T-helper 17 cell (primary cell): ENCODE results near the gene SNTG2. TPM values are rescaled to one million over a fixed set of nuclear protein-coding genes. Genes with fewer than 3 reads are reported as not detected.

Experiments used
- ATAC-seq: fragments of 150-1000 bp; cut with Tn5 transposase; 2 replicates; pipeline ENCODE4 v1.10.0; 2021; ENCODE audit warnings: mild to moderate bottlenecking, moderate library complexity
- DNase-seq, 3 donors: peaks; one replicate each; pipeline versions ENCODE4 v3.0.0 to v3.0.0-alpha.2; 2020 to 2021
- H3K9me3 ChIP-seq: one replicate; pipeline ENCODE4 v1.7.0; 2013; ENCODE audit warnings: low read length, mild to moderate bottlenecking; ENCODE audit not compliant: control insufficient read depth, poor library complexity, severe bottlenecking
- H3K27ac Mint-ChIP-seq: one replicate; pipeline ENCODE4 v1.8.0; 2022; ENCODE audit warnings: mild to moderate bottlenecking, moderate library complexity, mixed read lengths
- H3K27me3 Mint-ChIP-seq: one replicate; pipeline ENCODE4 v1.8.0; 2022; ENCODE audit warnings: mixed read lengths
- H3K36me3 Mint-ChIP-seq: one replicate; pipeline ENCODE4 v1.8.0; 2022; ENCODE audit warnings: low read depth, mixed read lengths
- H3K4me1 Mint-ChIP-seq: one replicate; pipeline ENCODE4 v1.8.0; 2022; ENCODE audit warnings: mild to moderate bottlenecking, mixed read lengths
- H3K4me3 Mint-ChIP-seq: one replicate; pipeline ENCODE4 v1.8.0; 2022; ENCODE audit warnings: mild to moderate bottlenecking, moderate library complexity, mixed read lengths
- total RNA-seq, 4 donors: library from RNA in 2 of 4; stranded (reverse) in 2 of 4; gene quantifications; one replicate each; pipeline ENCODE4 v1.2.3 and lab custom pipeline; 2022 to 2026

SNTG2 gene
- total RNA-seq, 2 donors from 2014 or later, result 2.0 to 6.3 TPM

- H3K9me3 ChIP-seq, result no peaks in the 10 kb centered on the region
- DNase-seq, result no peak
- no peaks in the 10 kb centered on the region for H3K36me3 Mint-ChIP-seq
- no peak overlapping the region for H3K4me3 Mint-ChIP-seq
- H3K27me3 Mint-ChIP-seq, result no peaks in the 10 kb centered on the region
- H3K27ac Mint-ChIP-seq, result no peak overlapping the region
- H3K4me1 Mint-ChIP-seq, result peaks cover 7% of the 10 kb centered on the region
- no peak for ATAC-seq
These were observed 218.8 kb downstream of the SNTG2 start for GRCh38 chr2:1169291-1169949.

GRCh38 chr2:1170241-1170640 lies 219.6 kb downstream of the SNTG2 start:
- no peak for ATAC-seq
- no peaks in the 10 kb centered on the region for H3K36me3 Mint-ChIP-seq
- DNase-seq, result no peak
- H3K9me3 ChIP-seq, result no peaks in the 10 kb centered on the region
- peaks cover 8% of the 10 kb centered on the region for H3K4me1 Mint-ChIP-seq
- H3K27ac Mint-ChIP-seq, result no peak overlapping the region
- no peak overlapping the region for H3K4me3 Mint-ChIP-seq
- no peaks in the 10 kb centered on the region for H3K27me3 Mint-ChIP-seq

DNA sequence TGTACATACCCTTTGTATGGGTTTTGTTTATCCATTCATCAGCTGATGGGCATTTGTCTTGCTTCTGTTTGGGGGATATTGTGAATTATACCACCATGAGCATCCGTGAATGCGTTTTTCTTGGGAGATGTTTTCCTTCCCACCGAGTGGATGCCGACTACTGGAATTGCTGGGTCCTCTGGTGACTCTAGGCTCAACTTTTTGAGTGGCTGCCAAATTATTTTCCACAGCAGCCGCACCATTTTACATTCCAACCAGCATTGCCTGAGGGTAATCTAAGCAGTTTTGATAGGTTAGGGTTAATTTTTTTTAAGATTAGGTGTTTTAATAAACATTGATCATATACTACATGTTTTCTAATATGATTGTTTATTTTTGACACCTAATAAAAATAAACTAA lies 220.1 kb downstream of the SNTG2 start:
- no peak for ATAC-seq
- Mint-ChIP-seq H3K4me1 (peaks cover 9% of the 10 kb centered on the region), H3K27ac (no peak overlapping the region), H3K36me3 (no peaks in the 10 kb centered on the region), H3K4me3 (no peak overlapping the region), H3K27me3 (no peaks in the 10 kb centered on the region)
- no peaks in the 10 kb centered on the region for H3K9me3 ChIP-seq
- no peak for DNase-seq

DNA sequence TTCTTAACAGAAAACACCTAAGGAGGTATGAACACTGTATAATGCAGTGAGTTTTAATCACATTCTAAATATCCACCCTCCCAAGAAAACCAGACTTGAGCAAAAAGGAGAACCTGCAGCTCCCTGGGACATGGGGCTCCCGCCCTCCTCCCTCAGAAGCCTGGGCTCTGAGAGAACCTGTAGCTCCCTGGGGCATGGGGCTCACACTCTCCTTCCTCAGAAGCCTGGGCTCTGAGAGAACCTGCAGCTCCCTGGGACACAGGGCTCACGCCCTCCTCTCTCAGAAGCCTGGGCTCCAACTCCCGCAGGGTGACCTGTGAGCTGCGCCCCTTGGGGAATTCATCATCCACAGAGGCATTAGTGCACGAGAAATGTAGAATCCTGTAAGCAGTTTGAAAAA lies 222.9 kb downstream of the SNTG2 start:
- Mint-ChIP-seq H3K27ac (no peak overlapping the region), H3K36me3 (peaks cover 4% of the 10 kb centered on the region), H3K27me3 (peaks cover 4% of the 10 kb centered on the region), H3K4me3 (no peak overlapping the region), H3K4me1 (peaks cover 9% of the 10 kb centered on the region)
- no peaks in the 10 kb centered on the region for H3K9me3 ChIP-seq
- ATAC-seq, result no peak
- no peak for DNase-seq

DNA sequence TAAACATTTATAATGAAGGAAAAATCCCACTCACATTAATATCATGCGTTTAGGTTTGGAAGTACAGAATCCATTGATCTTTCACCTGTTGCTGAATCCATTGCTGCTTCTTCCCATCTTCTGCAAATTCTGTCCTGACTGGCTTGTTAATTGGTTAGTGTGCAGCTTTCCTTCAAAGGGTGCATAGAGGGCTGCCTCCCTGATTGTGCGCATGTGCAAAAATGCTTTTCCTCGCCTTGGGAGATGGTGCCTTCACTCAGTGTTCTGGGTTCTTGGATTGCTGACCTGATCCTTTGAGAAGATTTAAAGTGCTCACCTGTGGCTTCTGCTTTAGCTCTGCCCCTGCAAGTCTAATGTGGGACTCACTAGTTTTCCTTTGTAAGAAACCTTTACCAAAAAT lies 231.2 kb downstream of the SNTG2 start:
- H3K9me3 ChIP-seq, result no peaks in the 10 kb centered on the region
- Mint-ChIP-seq H3K27ac (no peak overlapping the region), H3K27me3 (no peaks in the 10 kb centered on the region), H3K36me3 (peaks cover 2% of the 10 kb centered on the region), H3K4me1 (no peaks in the 10 kb centered on the region), H3K4me3 (no peak overlapping the region)
- no peak for ATAC-seq
- no peak for DNase-seq

GRCh38 chr2:1183300-1183699 lies 232.7 kb downstream of the SNTG2 start:
- no peaks in the 10 kb centered on the region for H3K9me3 ChIP-seq
- Mint-ChIP-seq H3K27me3 (no peaks in the 10 kb centered on the region), H3K4me1 (no peaks in the 10 kb centered on the region), H3K27ac (no peak overlapping the region), H3K4me3 (no peak overlapping the region), H3K36me3 (no peaks in the 10 kb centered on the region)
- DNase-seq (no peak), ATAC-seq (no peak)

GRCh38 chr2:1186421-1186820 lies 235.8 kb downstream of the SNTG2 start:
- no peaks in the 10 kb centered on the region for H3K36me3 Mint-ChIP-seq
- H3K4me1 Mint-ChIP-seq, result no peaks in the 10 kb centered on the region
- ATAC-seq (no peak), DNase-seq (no peak)
- no peak overlapping the region for H3K4me3 Mint-ChIP-seq
- no peaks in the 10 kb centered on the region for H3K9me3 ChIP-seq
- no peak overlapping the region for H3K27ac Mint-ChIP-seq
- no peaks in the 10 kb centered on the region for H3K27me3 Mint-ChIP-seq

DNA sequence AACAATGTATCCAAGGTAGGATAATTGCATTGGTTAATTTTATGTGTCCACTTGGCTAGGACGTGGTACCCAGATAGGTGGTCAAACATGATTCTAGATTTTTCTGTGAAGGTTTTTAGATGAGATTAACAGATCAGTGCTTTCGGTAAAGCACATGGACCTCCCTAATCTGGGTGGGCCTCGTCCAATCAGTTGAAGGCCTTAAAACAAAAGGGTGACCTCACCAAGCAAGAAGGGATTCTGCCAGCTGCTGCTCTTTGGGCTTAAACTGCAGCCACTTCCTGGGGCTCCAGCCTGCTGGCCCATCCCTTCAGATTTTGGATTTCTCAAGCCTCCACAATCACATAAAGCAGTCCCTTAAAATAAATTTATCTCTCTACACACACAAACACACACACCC lies 236.5 kb downstream of the SNTG2 start:
- Mint-ChIP-seq H3K36me3 (no peaks in the 10 kb centered on the region), H3K4me3 (no peak overlapping the region), H3K27ac (no peak overlapping the region), H3K4me1 (no peaks in the 10 kb centered on the region), H3K27me3 (no peaks in the 10 kb centered on the region)
- H3K9me3 ChIP-seq, result no peaks in the 10 kb centered on the region
- DNase-seq (no peak), ATAC-seq (no peak)

GRCh38 chr2:1192121-1192520 lies 241.5 kb downstream of the SNTG2 start:
- peaks cover 6% of the 10 kb centered on the region for H3K9me3 ChIP-seq
- DNase-seq (no peak), ATAC-seq (no peak)
- H3K36me3 Mint-ChIP-seq, result peaks cover 3% of the 10 kb centered on the region
- no peak overlapping the region for H3K27ac Mint-ChIP-seq
- no peaks in the 10 kb centered on the region for H3K4me1 Mint-ChIP-seq
- H3K4me3 Mint-ChIP-seq, result no peak overlapping the region
- no peaks in the 10 kb centered on the region for H3K27me3 Mint-ChIP-seq

GRCh38 chr2:1193801-1194200 lies 243.2 kb downstream of the SNTG2 start:
- DNase-seq (no peak), ATAC-seq (no peak)
- peaks cover 3% of the 10 kb centered on the region for H3K36me3 Mint-ChIP-seq
- H3K4me3 Mint-ChIP-seq, result no peak overlapping the region
- H3K27me3 Mint-ChIP-seq, result no peaks in the 10 kb centered on the region
- no peaks in the 10 kb centered on the region for H3K4me1 Mint-ChIP-seq
- H3K27ac Mint-ChIP-seq, result no peak overlapping the region
- peaks cover 6% of the 10 kb centered on the region for H3K9me3 ChIP-seq

DNA sequence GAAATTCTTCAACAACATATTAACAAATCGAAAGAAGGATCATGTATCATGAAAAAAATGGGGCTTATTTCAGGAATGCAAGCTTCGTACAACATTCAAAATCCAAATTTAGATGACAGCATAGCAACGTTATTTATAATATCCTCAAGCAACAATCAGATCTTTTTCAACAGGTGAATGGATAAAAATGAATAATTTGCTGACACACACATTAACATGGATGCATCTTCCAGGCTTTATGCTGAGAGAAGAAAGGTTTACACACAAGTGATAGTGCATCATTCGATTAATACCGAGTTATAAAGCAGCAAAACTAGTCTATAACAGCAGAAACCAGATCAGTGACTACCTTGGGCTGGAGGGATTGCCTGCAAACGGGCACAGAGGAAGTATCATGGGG lies 253.1 kb downstream of the SNTG2 start:
- no peak overlapping the region for H3K27ac Mint-ChIP-seq
- no peak for DNase-seq
- no peaks in the 10 kb centered on the region for H3K9me3 ChIP-seq
- no peak overlapping the region for H3K4me3 Mint-ChIP-seq
- H3K36me3 Mint-ChIP-seq, result peaks cover 3% of the 10 kb centered on the region
- no peaks in the 10 kb centered on the region for H3K4me1 Mint-ChIP-seq
- ATAC-seq, result no peak
- no peaks in the 10 kb centered on the region for H3K27me3 Mint-ChIP-seq

GRCh38 chr2:1205853-1206252 lies 255.2 kb downstream of the SNTG2 start:
- DNase-seq (no peak), ATAC-seq (no peak)
- H3K27me3 Mint-ChIP-seq, result no peaks in the 10 kb centered on the region
- no peaks in the 10 kb centered on the region for H3K4me1 Mint-ChIP-seq
- H3K36me3 Mint-ChIP-seq, result no peaks in the 10 kb centered on the region
- no peaks in the 10 kb centered on the region for H3K9me3 ChIP-seq
- H3K27ac Mint-ChIP-seq, result no peak overlapping the region
- H3K4me3 Mint-ChIP-seq, result no peak overlapping the region

DNA sequence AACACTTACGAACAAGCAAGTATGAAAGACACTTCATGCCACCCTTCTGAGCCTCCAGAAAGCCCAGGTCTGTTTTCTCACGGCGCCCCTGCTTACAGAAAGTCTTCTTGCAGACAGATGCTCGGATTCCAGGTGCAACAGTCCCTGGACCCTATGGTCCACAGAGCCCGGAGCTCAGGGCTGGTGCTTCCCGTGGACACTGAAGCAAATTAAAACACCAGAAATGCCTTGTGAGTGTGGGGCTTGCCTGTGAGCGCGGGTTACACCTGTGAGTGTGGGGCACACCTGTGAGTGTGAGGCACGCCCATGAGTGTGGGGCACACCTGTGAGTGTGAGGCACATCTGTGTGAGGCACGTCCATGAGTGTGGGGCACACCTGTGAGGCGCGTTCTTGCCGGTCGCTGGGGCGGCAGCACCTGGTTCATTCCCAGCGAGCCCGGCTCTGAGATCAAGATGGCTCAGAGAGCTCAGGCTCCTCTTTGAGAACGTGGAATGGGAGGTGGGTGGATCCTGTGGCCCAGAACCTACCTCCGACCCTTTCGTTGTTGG lies 257.4 kb downstream of the SNTG2 start:
- DNase-seq, result no peak
- Mint-ChIP-seq H3K4me1 (no peaks in the 10 kb centered on the region), H3K27ac (no peak overlapping the region), H3K36me3 (no peaks in the 10 kb centered on the region), H3K27me3 (no peaks in the 10 kb centered on the region), H3K4me3 (no peak overlapping the region)
- no peaks in the 10 kb centered on the region for H3K9me3 ChIP-seq
- no peak for ATAC-seq

GRCh38 chr2:1208522-1208921 lies 257.9 kb downstream of the SNTG2 start:
- Mint-ChIP-seq H3K27me3 (no peaks in the 10 kb centered on the region), H3K4me3 (no peak overlapping the region), H3K36me3 (no peaks in the 10 kb centered on the region), H3K27ac (no peak overlapping the region), H3K4me1 (no peaks in the 10 kb centered on the region)
- ATAC-seq, result no peak
- peaks cover 2% of the 10 kb centered on the region for H3K9me3 ChIP-seq
- no peak for DNase-seq
